Stomach (tissue), 4 donors: ENCODE data around the gene RASGRP2.

Experiments
- EP300 ChIP-seq: sonication (generic); formaldehyde crosslinking; IDR thresholded peaks from one replicate; pipeline ENCODE4 v1.6.1; 2017; ENCODE audit warnings: antibody characterized with exemption
- POLR2A ChIP-seq, 4 donors: fragments of 450-650 bp; IDR thresholded peaks; one replicate each; pipeline ENCODE4 v1.6.1; 2016; ENCODE audit warnings: antibody characterized with exemption in 4 of 4, control low read depth in 2 of 4, mild to moderate bottlenecking in 1 of 4, moderate library complexity in 1 of 4
- POLR2AphosphoS5 ChIP-seq, 3 donors: sonication (generic); formaldehyde crosslinking; IDR thresholded peaks; one replicate each; pipeline ENCODE4 v1.6.1; 2016; ENCODE audit warnings: antibody characterized with exemption in 3 of 3
- TF ChIP-seq, protein P1 (sequence below), 7 experiments: fragments of 450-650 bp in 4 of 7; fragments of 200-600 bp in 3 of 7; sonication (generic) in 3 of 7; IDR thresholded peaks; one replicate each; pipeline ENCODE4 v1.5.1; 2016 to 2019; ENCODE audit warnings: antibody characterized with exemption in 7 of 7, control low read depth in 2 of 7, mild to moderate bottlenecking in 1 of 7

DNA sequence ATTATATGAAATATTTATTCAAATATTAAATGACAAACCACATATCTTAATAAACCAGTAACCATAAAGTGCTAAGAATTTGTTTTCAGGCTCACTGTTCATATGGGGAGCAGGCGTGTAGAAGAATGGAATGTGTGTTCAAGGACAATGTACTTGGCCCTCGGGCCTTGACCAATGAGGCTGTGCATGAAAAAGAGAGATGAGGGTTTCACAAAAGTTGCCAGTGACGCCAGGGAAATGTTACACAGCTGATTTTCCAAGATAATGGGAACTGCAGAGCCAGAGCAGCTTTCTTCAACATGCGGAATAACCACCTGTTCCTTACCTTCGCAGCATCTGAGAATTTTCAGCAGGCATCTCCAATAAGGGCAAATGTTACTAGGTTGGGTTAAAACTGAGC, 30.2 kb upstream of the RASGRP2 start:
- TF ChIP-seq EP300 (no peak), POLR2A (IDR thresholded peaks at IDR 0.05) (no peak), POLR2AphosphoS5 (IDR thresholded peaks at IDR 0.05) (no peak)
- TF ChIP-seq, protein P1, sequence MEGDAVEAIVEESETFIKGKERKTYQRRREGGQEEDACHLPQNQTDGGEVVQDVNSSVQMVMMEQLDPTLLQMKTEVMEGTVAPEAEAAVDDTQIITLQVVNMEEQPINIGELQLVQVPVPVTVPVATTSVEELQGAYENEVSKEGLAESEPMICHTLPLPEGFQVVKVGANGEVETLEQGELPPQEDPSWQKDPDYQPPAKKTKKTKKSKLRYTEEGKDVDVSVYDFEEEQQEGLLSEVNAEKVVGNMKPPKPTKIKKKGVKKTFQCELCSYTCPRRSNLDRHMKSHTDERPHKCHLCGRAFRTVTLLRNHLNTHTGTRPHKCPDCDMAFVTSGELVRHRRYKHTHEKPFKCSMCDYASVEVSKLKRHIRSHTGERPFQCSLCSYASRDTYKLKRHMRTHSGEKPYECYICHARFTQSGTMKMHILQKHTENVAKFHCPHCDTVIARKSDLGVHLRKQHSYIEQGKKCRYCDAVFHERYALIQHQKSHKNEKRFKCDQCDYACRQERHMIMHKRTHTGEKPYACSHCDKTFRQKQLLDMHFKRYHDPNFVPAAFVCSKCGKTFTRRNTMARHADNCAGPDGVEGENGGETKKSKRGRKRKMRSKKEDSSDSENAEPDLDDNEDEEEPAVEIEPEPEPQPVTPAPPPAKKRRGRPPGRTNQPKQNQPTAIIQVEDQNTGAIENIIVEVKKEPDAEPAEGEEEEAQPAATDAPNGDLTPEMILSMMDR (IDR thresholded peaks at IDR 0.05): no peak
